ENCODE measurements around the gene CACNA1S. TPM values are rescaled to one million over a fixed set of nuclear protein-coding genes. Genes with fewer than 3 reads are reported as not detected.

CACNA1S gene
- total and polyA plus RNA-seq, 2 of the 4 experiments (the other 2 are of a cell fraction) = not detected

DNA sequence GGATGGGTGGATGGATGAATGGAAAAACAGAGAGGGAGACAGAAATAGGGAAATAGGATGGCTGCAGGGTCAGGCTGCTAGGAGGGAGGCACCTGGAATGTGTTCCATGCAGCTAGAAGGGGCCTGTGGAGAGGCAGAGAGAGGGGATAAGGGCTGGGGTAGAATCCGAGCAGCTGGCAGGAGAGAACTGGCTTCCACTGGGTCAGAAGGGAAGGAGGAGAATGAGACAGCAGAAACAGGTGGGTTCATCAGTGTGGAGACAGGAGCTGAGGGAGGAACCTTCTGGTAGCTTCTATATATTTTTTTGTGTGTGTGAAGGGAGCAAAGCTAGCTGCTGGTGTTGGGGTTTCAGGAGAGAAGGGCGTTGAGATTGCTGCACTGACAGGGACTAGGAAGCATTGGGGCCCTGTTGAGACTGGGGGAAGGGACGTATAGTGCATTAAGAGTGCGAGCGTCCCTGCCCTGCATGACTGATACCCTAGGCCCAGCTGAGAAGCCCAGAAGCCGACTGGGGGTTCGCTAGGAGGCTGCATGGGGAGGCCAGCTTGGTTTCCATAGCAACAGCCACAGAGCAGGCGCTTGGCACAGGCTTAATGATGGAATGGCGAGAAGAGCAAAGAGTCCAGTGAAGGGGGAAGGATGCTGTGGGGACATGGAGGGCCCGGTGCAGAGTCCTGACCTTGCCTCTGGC lies 73.9 kb downstream of the CACNA1S start:
- POLR2A ChIA-PET (ENCODE audit: unreplicated experiment) = no interaction called here
- H2BK120ac ChIP-seq (ENCODE audit: low read depth, low read length) = no peak overlapping the region
- TF ChIP-seq, protein P1, sequence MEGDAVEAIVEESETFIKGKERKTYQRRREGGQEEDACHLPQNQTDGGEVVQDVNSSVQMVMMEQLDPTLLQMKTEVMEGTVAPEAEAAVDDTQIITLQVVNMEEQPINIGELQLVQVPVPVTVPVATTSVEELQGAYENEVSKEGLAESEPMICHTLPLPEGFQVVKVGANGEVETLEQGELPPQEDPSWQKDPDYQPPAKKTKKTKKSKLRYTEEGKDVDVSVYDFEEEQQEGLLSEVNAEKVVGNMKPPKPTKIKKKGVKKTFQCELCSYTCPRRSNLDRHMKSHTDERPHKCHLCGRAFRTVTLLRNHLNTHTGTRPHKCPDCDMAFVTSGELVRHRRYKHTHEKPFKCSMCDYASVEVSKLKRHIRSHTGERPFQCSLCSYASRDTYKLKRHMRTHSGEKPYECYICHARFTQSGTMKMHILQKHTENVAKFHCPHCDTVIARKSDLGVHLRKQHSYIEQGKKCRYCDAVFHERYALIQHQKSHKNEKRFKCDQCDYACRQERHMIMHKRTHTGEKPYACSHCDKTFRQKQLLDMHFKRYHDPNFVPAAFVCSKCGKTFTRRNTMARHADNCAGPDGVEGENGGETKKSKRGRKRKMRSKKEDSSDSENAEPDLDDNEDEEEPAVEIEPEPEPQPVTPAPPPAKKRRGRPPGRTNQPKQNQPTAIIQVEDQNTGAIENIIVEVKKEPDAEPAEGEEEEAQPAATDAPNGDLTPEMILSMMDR (conservative IDR thresholded peaks at IDR 0.05; ENCODE audit: low read depth, low read length) = no peak
- TF ChIP-seq NFE2L2 (IDR thresholded peaks at IDR 0.05; ENCODE audit: low read depth, low read length) (no peak), RCOR1 (IDR thresholded peaks at IDR 0.05; ENCODE audit: insufficient replicate concordance, low read length) (no peak), MAZ (IDR thresholded peaks at IDR 0.05; ENCODE audit: borderline replicate concordance, low read depth, low read length) (no peak), USF2 (IDR thresholded peaks at IDR 0.05; ENCODE audit: low read depth, low read length) (no peak), RFX5 (IDR thresholded peaks at IDR 0.05; ENCODE audit: low read depth, low read length) (no peak), POLR2A (IDR thresholded peaks at IDR 0.05; ENCODE audit: low read depth, low read length) (no peak), MAFK (IDR thresholded peaks at IDR 0.05; ENCODE audit: low read depth, low read length) (no peak), ELK1 (IDR thresholded peaks at IDR 0.05; ENCODE audit: borderline replicate concordance, low read depth, low read length) (no peak)

More for the DNA sequence above, 73.9 kb downstream of the CACNA1S start:
- CTCF ChIA-PET = interaction anchor here (0.9 kb wide), 1 partner anchor 66 kb away, joined by 3 read pairs; no protein-coding TSS in a partner anchor
- no peak overlapping the region for H3K23ac ChIP-seq (ENCODE audit: low read depth, low read length)
- H3K4me3 ChIP-seq (ENCODE audit: insufficient read depth, low read depth, low read length) = no peak overlapping the region
- no peak overlapping the region for H4K91ac ChIP-seq (ENCODE audit: insufficient read depth, low read depth, low read length)
- H2AFZ ChIP-seq (replicated peaks; ENCODE audit: low read length, poor library complexity) = no peak overlapping the region
- intact Hi-C loops (cut with micrococcal nuclease) = no loop called here
- H2BK20ac ChIP-seq (ENCODE audit: low read depth, low read length) = no peak overlapping the region
- no peak overlapping the region for H3K4me2 ChIP-seq (ENCODE audit: low read depth, low read length)
- H3K9ac ChIP-seq (ENCODE audit: low read depth, low read length) = no peak overlapping the region
- H3K27ac ChIP-seq (ENCODE audit: insufficient read depth, low read length) = no peak overlapping the region
- no peak overlapping the region for H4K5ac ChIP-seq (ENCODE audit: low read depth, low read length)
- ATAC-seq (ENCODE audit: low read depth) (no peak), DNase-seq (no peak)
- H3K4me1 ChIP-seq (ENCODE audit: control insufficient read depth, insufficient read depth, low read length) = no peaks in the 10 kb centered on the region
- no peaks in the 10 kb centered on the region for H3K79me1 ChIP-seq (ENCODE audit: low read depth in 1 of 2, low read length in 2 of 2)
- dilution Hi-C loops (cut with HindIII; ENCODE audit: low sequenced_read_pairs, unreplicated experiment) = no loop called here
- H3K14ac ChIP-seq (replicated peaks; ENCODE audit: low read depth, low read length) = no peak overlapping the region
- BruUV-seq (replicated peaks) = no TSS peak
- H3K4ac ChIP-seq (ENCODE audit: low read depth, low read length) = no peak overlapping the region
- no peak overlapping the region for H2BK5ac ChIP-seq (ENCODE audit: low read depth, low read length, poor library complexity, severe bottlenecking)
- in situ Hi-C loops (cut with MboI; ENCODE audit: low sequenced_read_pairs) = no loop called here
- no peaks in the 10 kb centered on the region for H4K20me1 ChIP-seq (ENCODE audit: insufficient read depth, low read length)
- H2AK9ac ChIP-seq (replicated peaks; ENCODE audit: low read depth, low read length, poor library complexity) = no peak overlapping the region
- H2AK5ac ChIP-seq (ENCODE audit: low read depth, low read length) = no peak overlapping the region
- H3K36me3 ChIP-seq (ENCODE audit: control insufficient read depth, insufficient read depth, low read length) = no peaks in the 10 kb centered on the region
- no peak overlapping the region for H4K8ac ChIP-seq (ENCODE audit: low read depth in 2 of 2, low read length in 2 of 2)
- H3K18ac ChIP-seq (ENCODE audit: low read depth, low read length) = no peak overlapping the region
- H2BK15ac ChIP-seq (ENCODE audit: low read depth, low read length) = no peak overlapping the region
- no peaks in the 10 kb centered on the region for H3K9me1 ChIP-seq (ENCODE audit: insufficient read depth, low read length)
- no peaks in the 10 kb centered on the region for H3K9me3 ChIP-seq (ENCODE audit: control insufficient read depth, insufficient read depth, low read length)
- peaks cover 51% of the 10 kb centered on the region for H3K27me3 ChIP-seq (ENCODE audit: control insufficient read depth, insufficient read depth, low read length)
- WGBS, 2 experiments (ENCODE audit: extremely low coverage in 2 of 2, insufficient read length in 1 of 2) = 42% methylated on average over 5 of the region's 10 CpGs; no CpG with 5 or more reads in 1 of the 2 experiments
- no peak overlapping the region for H3K56ac ChIP-seq (ENCODE audit: extremely low read depth, insufficient read depth, low read length)

Measured in IMR-90 (cell line).